Coronary artery (tissue), 2 donors: ENCODE results near the gene RASGRP3.

Experiments
- DNase-seq: peaks from one replicate; pipeline ENCODE4 v3.0.0-alpha.2; 2017; ENCODE audit warnings: low spot score
- H3K27ac ChIP-seq, 2 donors: fragments of 200-600 bp; sonication (generic); one replicate each; pipeline ENCODE4 v1.5.1; 2016 to 2019
- H3K4me3 ChIP-seq: fragments of 200-600 bp; sonication (generic); 2 replicates; pipeline ENCODE4 v1.5.1; 2016; ENCODE audit warnings: mild to moderate bottlenecking, moderate library complexity
- CTCF ChIP-seq: fragments of 200-600 bp; sonication (generic); IDR thresholded peaks from one replicate; pipeline ENCODE4 v1.5.1; 2019; ENCODE audit warnings: antibody characterized with exemption

Gene RASGRP3

GRCh38 chr2:33589444-33589843, 113.0 kb downstream of the RASGRP3 start:
- TF ChIP-seq CTCF, result no peak
- no peak overlapping the region for H3K4me3 ChIP-seq
- DNase-seq, result no peak
- peak overlapping the region; percentile 26 to 27 for H3K27ac ChIP-seq

GRCh38 chr2:33595385-33595784, 118.9 kb downstream of the RASGRP3 start:
- TF ChIP-seq CTCF, result no peak
- Histone ChIP-seq H3K27ac (no peak overlapping the region), H3K4me3 (no peak overlapping the region)
- no peak for DNase-seq

- no peak for TF ChIP-seq CTCF
- no peak for DNase-seq
- peak overlapping the region; percentile 96 for H3K4me3 ChIP-seq
- no peak overlapping the region for H3K27ac ChIP-seq
Observed at GRCh38 chr2:33597026-33597425, 120.6 kb downstream of the RASGRP3 start.

- no peak for DNase-seq
- peak overlapping the region; percentile 89 to 96 for H3K27ac ChIP-seq
- H3K4me3 ChIP-seq, result peak overlapping the region; percentile 96
- TF ChIP-seq CTCF, result no peak
Observed at GRCh38 chr2:33598561-33599174, 122.2 kb downstream of the RASGRP3 start.

- no peak for TF ChIP-seq CTCF
- peak; percentile 99 for DNase-seq
- Histone ChIP-seq H3K4me3 (peak within 1 kb of the TSS; percentile 96), H3K27ac (peak within 1 kb of the TSS; percentile 89 to 96)
Observed at GRCh38 chr2:33599175-33599942, 122.9 kb downstream of the RASGRP3 start, which contains the start of gene FAM98A. FAM98A (minus strand) TSS chr2:33599299; CDS start chr2:33599221, 78 bp downstream.

GRCh38 chr2:33599943-33600192, 123.4 kb downstream of the RASGRP3 start:
- no peak for TF ChIP-seq CTCF
- peak overlapping the region; percentile 63 to 96 for H3K27ac ChIP-seq

More at GRCh38 chr2:33599943-33600192, 123.4 kb downstream of the RASGRP3 start:
- DNase-seq, result no peak
- H3K4me3 ChIP-seq, result peak overlapping the region; percentile 96
